ENCODE data around the gene SHISAL2A.

Gene SHISAL2A

DNA sequence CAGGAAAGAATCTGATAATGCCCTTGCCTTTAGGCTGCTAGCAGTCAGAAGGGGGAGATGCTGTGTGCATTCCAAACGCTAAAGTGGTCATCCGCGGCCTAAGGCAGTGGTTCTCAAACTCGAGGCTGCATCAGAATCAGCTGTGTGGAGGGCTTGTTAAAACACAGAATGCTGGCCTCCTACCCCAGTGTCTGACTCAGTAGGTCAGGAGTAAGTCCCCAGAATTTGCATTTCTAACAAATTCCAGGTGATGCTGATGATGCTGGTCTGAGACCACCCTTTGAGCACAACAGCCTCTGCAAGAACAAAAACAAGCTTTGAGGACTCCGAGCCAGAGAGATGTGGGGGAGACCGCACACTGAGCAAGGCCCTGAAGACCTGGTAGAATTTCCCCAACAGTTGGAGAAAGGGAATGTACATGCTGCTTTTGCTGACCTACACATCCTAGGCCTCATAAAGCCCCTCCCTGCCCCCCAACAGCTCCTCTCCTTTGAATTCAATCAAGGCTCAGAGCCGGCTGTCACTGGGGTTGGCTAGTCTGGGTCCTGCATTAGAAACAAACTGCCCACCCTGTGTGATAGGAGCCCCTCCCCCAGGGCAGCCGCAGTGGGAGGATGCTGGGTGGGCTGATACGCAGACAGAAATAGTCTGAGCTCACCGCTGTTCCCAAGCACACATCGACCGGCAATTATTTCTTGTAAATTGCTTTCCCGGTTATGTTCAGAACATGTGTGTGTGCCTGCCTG, 27.1 kb downstream of the SHISAL2A start:
- no peak for DNase-seq (ENCODE audit: low read depth)

DNA sequence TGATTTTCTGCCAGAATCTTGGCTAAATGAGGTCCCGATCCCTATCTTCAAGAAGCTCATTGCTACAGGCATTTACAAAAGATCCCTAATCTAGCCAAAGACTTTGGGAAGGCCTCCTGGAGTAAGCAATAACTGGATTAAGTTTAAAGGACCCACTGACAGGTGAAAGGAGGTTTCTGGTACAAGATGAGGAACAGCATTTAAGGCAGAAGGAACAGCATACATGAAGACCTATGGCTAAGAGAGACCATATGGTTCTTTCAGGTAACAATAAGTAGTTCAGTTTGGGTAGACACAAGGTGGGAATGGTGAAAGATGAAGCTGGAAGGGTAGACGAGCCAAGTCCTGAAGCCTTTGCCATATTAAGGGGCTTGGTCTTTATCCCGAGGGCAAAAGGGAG, 27.8 kb downstream of the SHISAL2A start:
- DNase-seq (ENCODE audit: low read depth): no peak

DNA sequence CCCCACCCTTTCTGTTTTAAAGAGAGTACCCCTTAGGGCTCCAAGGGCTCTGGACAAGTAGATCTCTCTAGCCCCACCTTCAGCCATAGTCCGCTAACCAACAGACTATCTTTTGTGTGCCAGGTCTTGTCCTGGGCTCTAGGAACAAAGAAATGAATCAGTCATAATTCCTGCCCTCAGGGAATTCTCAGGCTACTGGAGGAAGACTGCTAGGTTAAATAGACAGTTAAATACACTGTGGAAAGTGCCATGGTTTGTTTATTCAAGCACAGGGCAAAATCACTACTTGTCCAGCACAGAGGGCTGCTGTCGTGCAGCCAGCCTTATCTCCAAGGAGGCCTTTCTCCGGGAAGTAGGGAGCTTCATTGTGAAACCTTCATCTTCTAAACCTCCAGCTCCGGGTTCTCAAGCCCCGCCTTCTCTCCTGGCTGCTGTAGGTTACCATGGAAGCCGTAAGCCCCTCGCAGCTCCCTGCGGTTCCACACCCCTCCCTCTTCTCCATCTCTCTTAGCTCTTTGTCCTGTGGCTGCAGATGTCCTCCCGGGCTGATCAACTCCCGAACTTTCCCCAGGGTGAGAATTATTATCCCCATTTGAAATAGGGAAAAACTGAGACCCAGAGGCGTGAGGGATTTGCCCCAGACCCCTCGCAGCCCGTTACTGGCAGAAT, 29.8 kb downstream of the SHISAL2A start:
- no peak for DNase-seq (ENCODE audit: low read depth)

DNA sequence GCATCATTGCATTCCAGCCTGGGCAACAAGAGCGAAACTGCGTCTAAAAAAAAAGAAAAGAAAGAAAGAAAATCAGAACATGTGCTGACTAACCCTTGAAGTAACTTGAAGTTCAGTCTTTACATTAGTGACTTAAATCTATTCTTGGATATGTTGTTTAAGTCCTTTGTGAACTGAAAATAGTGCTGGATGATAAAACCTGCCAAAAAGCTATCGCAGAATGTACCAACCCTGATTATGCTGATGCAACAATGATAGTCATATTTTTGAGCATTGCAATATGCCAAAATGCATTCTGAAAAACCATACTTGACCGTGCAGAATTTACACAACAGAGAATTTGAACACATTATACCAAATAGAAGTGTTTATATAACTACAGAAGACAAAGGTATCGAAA, 30.7 kb downstream of the SHISAL2A start:
- DNase-seq (ENCODE audit: low read depth): no peak

DNA sequence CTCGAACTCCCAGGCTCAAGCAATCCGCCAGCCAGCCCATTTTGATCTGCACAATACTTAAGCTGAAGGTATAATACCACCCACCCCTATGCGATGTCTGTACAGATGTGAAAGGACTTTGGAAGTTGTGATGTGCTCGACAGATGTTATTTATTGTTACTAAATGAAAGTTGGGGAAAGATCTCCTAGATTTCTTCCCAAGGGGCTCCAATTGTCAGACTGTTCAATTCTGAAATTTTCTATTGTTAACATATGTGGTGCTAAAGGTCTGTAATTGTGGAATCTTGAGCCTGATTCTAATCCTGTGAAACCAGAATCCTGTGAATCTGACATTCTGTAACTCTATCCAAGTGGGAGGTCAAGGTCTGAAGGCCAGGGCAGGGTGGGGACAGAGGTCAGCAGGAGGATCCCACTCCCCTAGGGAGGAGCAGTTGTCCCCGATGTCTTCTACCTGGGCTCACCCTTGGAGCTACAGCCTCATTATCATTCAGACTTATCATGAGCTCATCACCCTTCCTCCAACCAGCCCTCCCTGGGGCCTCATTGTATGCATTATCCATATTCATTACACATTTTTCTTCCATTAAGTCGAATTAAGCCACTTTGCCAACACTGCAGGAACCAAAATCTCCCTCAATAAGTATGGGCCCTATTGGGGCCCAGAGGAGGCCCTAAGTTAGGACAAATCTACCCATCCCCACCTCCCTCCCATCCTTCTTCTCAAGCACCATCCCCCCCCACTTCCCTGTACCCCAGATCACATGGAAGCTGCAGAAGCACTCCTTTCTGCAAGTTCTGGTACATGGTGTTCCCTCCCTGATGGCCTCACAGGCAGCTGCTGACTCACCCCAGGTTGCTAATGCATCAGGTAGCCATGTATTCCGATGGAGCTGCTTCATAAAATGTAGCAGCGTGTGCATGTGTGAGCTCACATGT, 32.3 kb downstream of the SHISAL2A start:
- no peak for DNase-seq (ENCODE audit: low read depth)

DNA sequence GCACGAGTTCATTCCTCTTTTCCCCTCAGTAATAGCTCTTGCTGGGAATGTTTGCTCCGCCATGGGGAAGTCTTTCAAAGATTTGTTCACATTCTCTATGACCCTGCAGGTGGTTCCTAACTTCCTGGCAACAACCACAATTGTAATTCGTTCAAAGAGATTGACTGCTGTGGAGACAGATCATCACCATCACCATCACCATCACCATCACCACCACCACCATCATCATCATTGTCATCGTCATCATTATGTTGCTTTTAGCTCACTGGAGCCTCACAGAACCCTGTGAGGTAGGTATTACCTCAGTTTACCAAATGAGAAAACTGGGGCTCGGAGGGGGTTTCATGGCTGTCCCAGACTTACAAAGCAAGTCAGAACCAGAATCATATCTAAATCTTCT, 34.3 kb downstream of the SHISAL2A start:
- DNase-seq (ENCODE audit: low read depth): no peak

DNA sequence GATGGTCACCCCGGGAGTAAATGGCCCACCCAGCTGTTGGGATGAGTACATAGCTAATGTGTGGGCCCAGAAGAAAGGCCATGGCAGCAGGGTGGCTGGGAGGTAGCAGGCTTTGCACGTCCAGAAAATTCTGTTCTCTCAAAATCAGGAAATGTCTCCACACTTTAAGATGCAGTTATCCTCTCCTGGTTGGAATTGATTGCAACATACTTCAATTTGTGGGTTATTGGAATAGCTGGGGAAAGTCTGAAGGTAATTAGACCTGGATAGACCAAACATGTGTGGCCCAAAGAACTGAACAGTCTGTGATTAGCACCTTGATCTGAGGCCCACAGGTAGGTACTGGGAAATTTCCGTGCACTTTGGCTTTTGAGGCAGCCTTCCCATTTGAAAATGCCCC, 35.0 kb downstream of the SHISAL2A start:
- DNase-seq (ENCODE audit: low read depth): no peak

DNA sequence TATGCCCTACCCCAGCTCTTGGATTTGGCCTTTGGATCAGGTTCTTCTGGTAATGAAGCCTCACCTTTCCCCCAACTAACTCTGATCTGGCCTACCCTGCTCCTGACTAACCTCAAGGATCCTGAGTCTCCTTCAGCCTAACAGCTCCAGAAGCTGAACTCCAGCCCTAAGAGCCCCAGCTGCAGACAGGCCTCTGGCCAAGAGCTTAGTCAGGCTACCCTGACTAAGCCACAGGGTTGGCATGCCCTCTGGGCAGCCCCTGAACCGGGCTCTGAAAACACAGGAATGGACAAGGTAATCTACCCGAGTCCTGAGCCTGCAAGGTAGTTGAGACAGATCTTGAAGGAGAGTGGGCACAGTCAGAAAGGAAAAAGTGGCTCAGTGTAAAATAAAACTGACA, 35.7 kb downstream of the SHISAL2A start:
- no peak for DNase-seq (ENCODE audit: low read depth)

DNA sequence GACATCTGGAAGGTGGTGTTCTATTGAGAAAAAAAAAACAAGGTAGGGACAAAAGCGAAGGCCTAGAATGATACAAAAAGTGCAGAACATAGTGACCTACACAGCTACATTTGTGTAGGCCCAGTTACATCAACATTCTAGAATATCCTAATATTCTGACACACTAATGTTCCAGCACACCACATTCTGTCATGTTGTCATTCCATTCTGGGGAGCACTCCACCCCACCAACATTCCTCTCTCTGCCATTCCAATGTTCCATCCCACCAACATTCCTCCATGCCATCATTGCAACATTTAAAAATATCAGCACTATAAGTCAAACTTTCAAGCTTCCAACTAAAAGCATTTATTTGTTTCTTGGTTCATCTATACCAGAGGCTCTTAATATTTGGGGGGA, 36.7 kb downstream of the SHISAL2A start:
- no peak for DNase-seq (ENCODE audit: low read depth)

DNA sequence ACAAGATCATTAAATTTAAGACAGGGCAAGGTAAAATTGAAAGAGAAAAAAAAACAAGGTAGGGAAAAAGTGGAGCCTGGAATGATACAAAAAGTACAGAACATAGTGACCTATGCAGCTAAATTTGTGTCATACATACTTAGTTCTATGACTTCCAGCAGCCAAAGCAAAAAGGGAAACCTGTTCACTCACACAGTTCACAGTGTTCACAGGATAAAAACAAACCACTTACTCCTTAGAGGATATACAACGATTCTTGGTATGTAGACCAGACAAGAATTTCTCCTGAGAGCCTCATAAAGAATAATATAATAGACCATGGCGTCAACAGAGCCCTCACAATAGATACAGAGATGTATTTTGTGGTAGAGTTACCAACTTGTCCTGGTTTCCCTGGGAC, 37.6 kb downstream of the SHISAL2A start:
- no peak for DNase-seq (ENCODE audit: low read depth)

DNA sequence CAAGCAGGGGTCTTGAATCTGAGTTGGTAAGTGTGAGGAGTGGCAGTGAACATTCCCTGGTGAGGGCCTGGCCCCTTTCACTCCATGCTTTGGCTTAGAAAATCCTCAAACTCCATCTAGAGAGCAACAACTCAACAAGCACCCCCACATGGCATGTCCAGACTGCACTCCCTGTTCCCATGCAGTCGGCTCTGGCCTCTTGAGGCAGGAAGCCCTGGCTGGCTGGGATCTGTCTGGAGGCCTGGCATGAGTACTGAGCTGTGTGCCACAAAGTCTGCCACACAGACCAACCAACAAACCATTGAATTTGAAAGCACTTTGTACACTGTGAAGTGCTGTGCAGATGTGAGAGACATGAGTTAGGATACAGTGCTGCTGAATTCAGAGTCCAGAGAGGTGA, 40.0 kb downstream of the SHISAL2A start:
- DNase-seq (ENCODE audit: low read depth): no peak

DNA sequence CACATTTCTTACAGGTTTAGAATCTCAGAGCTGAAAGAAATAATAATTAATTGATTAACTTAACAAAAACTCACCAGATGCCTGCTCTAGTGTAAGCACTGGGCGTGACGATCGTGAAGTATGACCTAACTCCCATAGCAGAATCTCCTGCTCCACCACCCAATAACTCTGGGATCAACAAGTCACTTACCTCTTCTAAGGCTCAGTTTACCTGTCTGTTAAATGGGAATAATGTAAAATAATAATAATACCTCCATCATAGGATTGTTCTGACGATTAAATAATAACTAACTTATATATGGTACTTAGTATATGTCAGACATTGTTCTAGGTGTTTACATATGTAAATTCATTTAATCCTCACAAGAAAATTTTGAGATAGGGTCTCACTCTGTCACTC, 40.5 kb downstream of the SHISAL2A start:
- DNase-seq (ENCODE audit: low read depth): no peak

DNA sequence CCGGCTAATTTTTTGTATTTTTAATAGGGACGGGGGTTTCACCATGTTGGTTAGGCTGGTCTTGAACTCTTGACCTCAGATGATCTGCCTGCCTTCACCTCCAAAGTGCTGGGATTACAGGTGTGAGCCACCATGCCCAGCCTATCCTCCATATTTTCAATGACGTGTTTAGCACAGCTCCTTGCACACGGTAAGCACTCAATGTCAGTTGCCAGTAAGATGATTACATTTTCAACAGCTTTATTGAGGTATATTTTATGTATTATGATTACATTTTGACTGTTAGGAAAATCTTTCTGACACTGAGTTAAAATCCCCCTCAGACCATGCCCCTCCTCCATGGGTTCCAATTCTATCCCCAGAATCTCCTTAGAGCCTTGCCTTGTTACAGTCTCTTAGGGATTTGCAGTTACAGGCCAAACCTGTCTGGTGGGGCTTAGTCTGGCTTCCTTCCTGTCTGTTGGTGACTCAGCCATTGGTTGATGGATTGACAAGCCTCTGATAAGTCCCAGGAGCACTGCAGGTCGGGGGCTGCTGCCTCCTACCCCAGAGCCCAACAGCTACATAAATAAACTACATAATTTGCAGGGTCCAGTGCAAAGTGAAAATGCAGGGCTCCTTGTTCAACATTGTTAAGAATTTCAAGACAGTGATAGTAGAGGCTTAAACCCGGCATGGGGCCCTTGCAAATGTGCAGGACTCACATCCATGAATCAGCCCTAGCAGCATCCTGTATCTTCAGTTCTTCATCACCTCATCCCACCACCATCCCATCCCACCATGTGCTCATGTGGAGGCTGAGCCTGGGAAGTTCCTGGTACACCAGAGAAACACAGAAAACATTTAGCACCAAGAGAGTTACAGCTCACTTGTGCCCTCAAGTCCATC, 41.8 kb downstream of the SHISAL2A start:
- no peak for DNase-seq (ENCODE audit: low read depth)

DNA sequence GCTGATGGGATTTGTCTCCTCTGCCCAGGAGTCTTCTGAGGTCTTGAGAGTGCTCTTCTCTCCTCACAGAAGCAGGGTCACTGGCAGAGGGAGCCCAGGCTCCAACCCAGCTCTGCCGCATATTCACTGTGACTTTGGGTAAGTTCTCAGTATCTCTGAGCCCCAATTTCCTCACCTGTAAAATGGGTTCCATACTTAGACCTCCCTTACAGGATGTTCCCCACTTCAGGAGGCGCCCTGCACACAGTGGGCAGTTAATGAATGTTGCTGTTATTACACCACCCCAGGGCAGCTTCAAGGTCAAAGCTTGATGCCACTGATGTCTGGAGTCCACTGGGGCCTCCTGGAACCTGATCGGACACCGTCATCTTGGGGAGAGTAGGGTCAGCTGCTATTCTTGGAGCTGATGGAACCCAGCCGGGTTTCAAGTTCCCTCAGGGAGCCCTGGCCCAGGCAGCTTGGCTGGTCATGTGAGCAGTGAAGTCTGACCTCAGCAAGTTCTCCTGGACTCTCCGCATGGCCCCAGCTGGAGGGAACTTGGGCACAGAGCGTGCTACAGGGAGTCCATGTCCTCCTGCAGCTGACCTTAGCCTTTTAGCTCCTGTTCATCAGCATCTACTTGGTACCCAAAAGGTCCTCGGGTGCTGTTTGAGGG, 43.4 kb downstream of the SHISAL2A start:
- no peak for DNase-seq (ENCODE audit: low read depth)

DNA sequence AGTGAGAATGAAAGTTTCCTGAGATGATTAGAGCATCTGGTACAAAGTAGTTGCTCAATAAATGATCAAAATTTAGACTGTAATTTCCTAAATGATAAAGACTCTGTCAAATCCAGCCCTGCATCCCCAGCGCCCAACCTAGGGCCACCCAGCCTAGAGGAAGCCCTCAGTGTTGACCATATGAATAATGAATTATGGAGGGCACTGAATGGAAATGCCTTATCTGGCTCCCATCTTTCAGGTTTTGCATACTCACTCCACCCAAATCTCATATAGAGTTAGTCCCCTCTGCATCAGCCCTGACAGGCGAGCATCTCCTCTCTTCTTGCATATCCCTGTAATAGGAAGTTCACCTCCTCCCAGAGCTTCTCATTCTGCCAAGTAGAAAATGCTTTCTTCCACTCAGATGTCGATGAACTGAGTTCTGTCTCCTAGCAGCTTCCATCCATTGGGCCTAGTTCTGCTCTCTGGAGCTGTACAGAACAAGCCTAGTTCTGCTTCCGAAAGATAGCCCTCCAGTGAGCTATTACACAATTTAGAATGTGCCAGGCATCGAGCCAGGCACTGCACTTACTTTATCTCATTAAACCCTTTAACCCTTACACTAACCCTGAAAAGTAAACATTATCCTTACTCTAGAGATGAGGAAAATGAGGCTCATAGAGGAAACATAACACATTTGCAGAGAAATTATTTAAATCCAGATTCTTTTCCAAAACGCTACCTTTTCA, 44.3 kb downstream of the SHISAL2A start:
- DNase-seq (ENCODE audit: low read depth): no peak

DNA sequence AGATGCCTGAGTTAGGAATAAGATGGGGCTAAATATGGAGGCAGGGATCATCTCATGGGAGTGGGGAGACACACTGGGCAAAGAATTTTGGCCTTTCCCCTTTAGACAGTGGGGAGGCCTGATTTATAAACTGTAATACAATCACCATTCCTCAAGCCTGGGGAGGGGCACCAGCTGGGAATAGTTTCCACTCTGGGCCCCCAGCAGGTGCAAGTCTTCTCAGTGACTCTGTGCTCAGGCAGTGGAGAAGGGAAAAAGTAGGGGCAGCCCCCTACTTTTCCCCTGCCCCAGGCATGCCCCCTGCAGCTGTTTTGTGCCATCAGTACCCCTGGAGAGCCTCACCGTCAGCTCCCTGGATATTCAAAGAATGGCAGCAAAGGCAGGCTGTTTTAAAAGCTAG, 46.1 kb downstream of the SHISAL2A start:
- DNase-seq (ENCODE audit: low read depth): no peak

DNA sequence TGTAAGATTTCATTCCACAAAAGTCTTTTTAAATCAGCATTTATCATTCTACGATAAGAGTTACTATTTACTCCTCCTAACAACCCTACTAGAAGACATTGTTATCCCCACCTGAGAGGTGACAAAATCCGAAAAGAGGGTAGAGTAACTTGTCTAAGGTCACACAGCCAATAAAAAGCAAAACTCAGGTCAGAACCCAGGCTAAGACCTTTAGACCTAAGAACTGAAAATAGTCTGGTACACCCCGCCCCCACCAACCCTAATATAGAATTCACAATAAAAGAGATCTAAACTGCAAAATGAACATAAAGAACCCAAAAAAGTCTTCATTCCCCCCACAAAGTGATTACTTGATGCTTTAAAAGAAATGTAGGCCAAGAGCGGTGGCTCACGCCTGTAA, 46.5 kb downstream of the SHISAL2A start:
- DNase-seq (ENCODE audit: low read depth): no peak

DNA sequence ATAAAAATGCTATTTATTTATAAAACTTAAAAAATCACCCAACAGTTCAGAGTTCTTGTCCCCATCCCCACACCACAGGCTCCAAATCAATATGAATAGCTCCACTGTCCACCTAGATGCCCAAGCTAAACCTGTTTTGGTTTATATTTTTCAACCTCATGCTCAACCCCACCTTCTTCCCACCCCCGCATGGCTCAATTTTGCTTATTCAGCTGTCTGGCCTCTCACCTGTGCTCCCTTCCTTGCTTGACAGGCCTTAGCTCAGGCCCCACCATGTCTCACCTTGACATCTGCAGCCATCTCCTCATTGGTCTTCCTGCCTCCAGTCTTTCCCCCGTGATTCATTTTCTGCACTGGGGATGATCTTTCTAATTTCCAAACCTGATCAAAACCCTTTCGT, 47.4 kb downstream of the SHISAL2A start:
- no peak for DNase-seq (ENCODE audit: low read depth)

DNA sequence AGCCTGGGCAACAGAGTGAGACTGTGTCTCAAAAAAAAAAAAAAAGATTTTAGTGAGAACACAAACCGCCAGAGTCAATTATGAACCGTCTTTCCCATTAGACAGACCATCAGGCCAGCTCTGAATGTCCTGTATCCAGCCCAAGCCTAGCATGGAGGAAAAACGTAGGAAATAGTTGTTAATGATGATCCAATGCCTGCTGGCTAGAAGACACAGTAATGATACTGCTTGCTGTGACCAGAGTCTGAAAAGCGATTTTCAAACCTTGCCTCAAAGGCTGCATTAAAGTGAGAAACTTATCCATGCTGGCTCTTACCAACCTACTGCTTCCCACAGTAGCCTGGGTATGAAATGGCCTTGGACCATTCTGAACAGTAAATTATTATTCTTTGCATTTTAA, 48.2 kb downstream of the SHISAL2A start:
- no peak for DNase-seq (ENCODE audit: low read depth)

DNA sequence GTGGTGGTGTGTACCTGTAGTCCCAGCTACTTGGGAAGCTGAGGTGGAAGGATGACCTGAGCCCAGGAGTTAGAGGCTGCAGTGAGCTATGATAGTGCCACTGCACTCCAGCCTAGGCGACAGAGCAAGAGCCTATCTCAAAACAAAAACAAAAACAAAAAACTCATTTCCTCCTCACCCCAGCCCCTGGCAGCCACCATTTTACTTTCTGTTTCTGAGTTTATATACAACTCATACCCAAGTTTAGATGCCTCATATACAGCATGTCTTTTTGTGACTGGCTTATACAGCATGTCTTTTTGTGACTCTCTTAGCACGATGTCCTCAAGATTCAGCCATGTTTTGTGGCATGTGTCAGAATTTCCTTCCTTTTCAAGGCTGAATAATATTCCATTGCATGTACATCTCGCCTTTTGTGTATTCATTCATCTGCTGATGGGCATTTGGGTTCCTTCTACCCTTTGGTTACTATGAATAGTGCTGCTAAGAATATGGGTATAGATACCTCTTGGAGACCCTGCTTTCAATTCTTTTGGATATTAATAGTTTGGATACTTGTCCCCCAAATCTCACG, 50.5 kb downstream of the SHISAL2A start:
- no peak for DNase-seq (ENCODE audit: low read depth)

Measured in CMK (cell line).